A549 (cell line): ENCODE data around the gene PYGB. TPM values are rescaled to one million over a fixed set of nuclear protein-coding genes. Genes with fewer than 3 reads are reported as not detected.
A peak's percentile ranks its signal among the peaks of the same experiment; 100 is the strongest.

Experiments
- ATAC-seq, 2 experiments: fragments of 200-7000 bp in 1 of 2; fragments of >200 bp in 1 of 2; cut with Nextera tagmentation in 1 of 2; cut with Tn5 transposase in 1 of 2; 3 replicates each; pipeline versions ENCODE4 v1.8.0 to v1.9.1; 2018 to 2020; ENCODE audit warnings: mild to moderate bottlenecking in 1 of 2, moderate library complexity in 1 of 2
- CTCF ChIA-PET: fragments of 300-600 bp; sonication (Branson Sonifier 250); formaldehyde crosslinking; extraction: SDS; loops from one replicate; lab custom pipeline; 2021; ENCODE audit warnings: antibody characterized with exemption, inconsistent platforms; lab: Yijun Ruan, JAX
- POLR2A ChIA-PET: fragments of 350-600 bp; formaldehyde crosslinking; extraction: SDS; loops from one replicate; lab custom pipeline; 2021; ENCODE audit warnings: antibody characterized with exemption, inconsistent platforms; lab: Yijun Ruan, JAX
- DNase-seq, 2 experiments: peaks; one replicate each; pipeline versions ENCODE4 v3.0.0 to v3.0.0-alpha.2; 2011 to 2016; ENCODE audit warnings: low read depth in 1 of 2, low spot score in 1 of 2
- FAIRE-seq: peaks from 2 replicates; lab custom pipeline; 2011; peaks lifted over from hg19 to GRCh38; lab: Jason Lieb, UNC
- H3K27ac ChIP-seq, 2 experiments: fragments of >200 bp; sonication (Bioruptor Twin); formaldehyde crosslinking; 3 replicates each; pipeline ENCODE4 v1.5.1; 2016 to 2017
- H3K4me1 ChIP-seq: fragments of >200 bp; sonication (Bioruptor Twin); formaldehyde crosslinking; 3 replicates; pipeline ENCODE4 v1.6.1; 2016
- H3K4me2 ChIP-seq: fragments of >200 bp; sonication (Bioruptor Twin); formaldehyde crosslinking; 3 replicates; pipeline ENCODE4 v1.6.1; 2016
- H3K4me3 ChIP-seq: fragments of >200 bp; sonication (Bioruptor Twin); formaldehyde crosslinking; 3 replicates; pipeline ENCODE4 v1.5.1; 2016
- H3K9me3 ChIP-seq: fragments of >200 bp; sonication (Bioruptor Twin); formaldehyde crosslinking; 3 replicates; pipeline ENCODE4 v1.6.1; 2016
- BHLHE40 ChIP-seq: IDR thresholded peaks from 2 replicates; pipeline ENCODE4 v1.6.1; 2012; ENCODE audit warnings: low read depth, low read length, inconsistent platforms
- CBX2 ChIP-seq: fragments of 200-600 bp; sonication (generic); IDR thresholded peaks from 2 replicates; pipeline ENCODE4 v1.6.1; 2016; ENCODE audit warnings: low read depth, mild to moderate bottlenecking, borderline replicate concordance
- EHF ChIP-seq: fragments of 250-450 bp; sonication (Bioruptor Pico); IDR thresholded peaks from 2 replicates; pipeline ENCODE4 v1.5.0; 2020; ENCODE audit warnings: mild to moderate bottlenecking
- FOSL2 ChIP-seq, 2 experiments: fragments of 450-650 bp in 1 of 2; fragments of >200 bp in 1 of 2; sonication (Bioruptor Twin) in 1 of 2; formaldehyde crosslinking; IDR thresholded peaks; 2 replicates each; pipeline versions ENCODE4 v1.5.0 to v1.6.1; 2016 to 2020; ENCODE audit warnings: mild to moderate bottlenecking in 1 of 2, moderate library complexity in 1 of 2
- HEYL ChIP-seq: fragments of 250-450 bp; sonication (Bioruptor Pico); IDR thresholded peaks from 2 replicates; pipeline ENCODE4 v1.8.0; 2021; ENCODE audit warnings: mild to moderate bottlenecking, moderate library complexity
- HOXA7 ChIP-seq: fragments of 250-450 bp; sonication (Bioruptor Pico); IDR thresholded peaks from 2 replicates; pipeline ENCODE4 v1.5.0; 2020; ENCODE audit warnings: mild to moderate bottlenecking, moderate library complexity
- HOXB5 ChIP-seq: fragments of 250-450 bp; sonication (Bioruptor Pico); IDR thresholded peaks from 2 replicates; pipeline ENCODE4 v1.5.0; 2020; ENCODE audit warnings: mild to moderate bottlenecking, moderate library complexity
- KDM5A ChIP-seq: fragments of 200-600 bp; sonication (generic); IDR thresholded peaks from 2 replicates; pipeline ENCODE4 v1.6.1; 2016; ENCODE audit warnings: antibody characterized with exemption, mild to moderate bottlenecking
- MAZ ChIP-seq: fragments of 150-350 bp; IDR thresholded peaks from 2 replicates; pipeline ENCODE4 v1.6.1; 2014; ENCODE audit warnings: antibody characterized with exemption, low read depth, low read length, borderline replicate concordance
- NFE2L2 ChIP-seq: fragments of 150-350 bp; conservative IDR thresholded peaks from 2 replicates; pipeline ENCODE4 v1.6.1; 2014; ENCODE audit warnings: low read length
- NPAS2 ChIP-seq: fragments of 250-450 bp; sonication (Bioruptor Pico); IDR thresholded peaks from 2 replicates; pipeline ENCODE4 v1.8.0; 2022; ENCODE audit warnings: mild to moderate bottlenecking, moderate library complexity, borderline replicate concordance
- NR3C1 ChIP-seq: fragments of >200 bp; sonication (Bioruptor Twin); formaldehyde crosslinking; IDR thresholded peaks from 3 replicates; pipeline ENCODE4 v1.6.1; 2017
- RAD21 ChIP-seq, 2 experiments: fragments of >200 bp in 1 of 2; sonication (Bioruptor Twin) in 1 of 2; formaldehyde crosslinking in 1 of 2; IDR thresholded peaks in 1 of 2; conservative IDR thresholded peaks in 1 of 2; 2 replicates in 1 of 2; 3 replicates in 1 of 2; pipeline ENCODE4 v1.6.1; 2012 to 2018; ENCODE audit warnings: inconsistent platforms in 1 of 2
- TFCP2L1 ChIP-seq: fragments of 250-450 bp; sonication (Bioruptor Pico); IDR thresholded peaks from 2 replicates; pipeline ENCODE4 v1.5.0; 2021; ENCODE audit warnings: mild to moderate bottlenecking
- ZC3H11A ChIP-seq: fragments of 450-650 bp; IDR thresholded peaks from 2 replicates; pipeline ENCODE4 v1.6.1; 2014; ENCODE audit warnings: antibody characterized with exemption, mild to moderate bottlenecking
- ZNF302 ChIP-seq: fragments of 250-450 bp; sonication (Bioruptor Pico); IDR thresholded peaks from 2 replicates; pipeline ENCODE4 v1.9.0; 2021; ENCODE audit warnings: inconsistent platforms, mild to moderate bottlenecking, moderate library complexity
- WGBS: methylation state at CpG from one replicate; pipeline ENCODE4 v1.1.6; 2017; ENCODE audit errors: missing lambda C conversion rate; 5-methylcytosine and 5-hydroxymethylcytosine counted together
- polyA plus RNA-seq, 4 experiments: library from polyadenylated mRNA; depleted of rRNA in 3 of 4; stranded (reverse); fragments of >200 nt; fragmentation: RNase III in 1 of 4; extraction: RNeasy Plus Mini Kit Qiagen cat#74134 plus additional on column Dnase treatment in 1 of 4; gene quantifications; 2 replicates in 3 of 4; 3 replicates in 1 of 4; pipeline ENCODE4 v1.2.3, GENCODE V29; 2011 to 2017
- TF ChIP-seq, protein P1 (sequence below): fragments of >200 bp; sonication (Bioruptor Twin); formaldehyde crosslinking; IDR thresholded peaks from 3 replicates; pipeline ENCODE4 v1.5.1; 2016
- TF ChIP-seq, protein P2 (sequence below): IDR thresholded peaks from 2 replicates; pipeline ENCODE4 v1.6.1; 2012; ENCODE audit warnings: low read depth, borderline replicate concordance
- TF ChIP-seq, protein P3 (sequence below): fragments of 150-350 bp; IDR thresholded peaks from 2 replicates; pipeline ENCODE4 v1.6.1; 2014; ENCODE audit warnings: low read depth, mild to moderate bottlenecking, low read length
- TF ChIP-seq, protein P4 (sequence below): fragments of >200 bp; sonication (Bioruptor Twin); formaldehyde crosslinking; IDR thresholded peaks from 2 replicates; pipeline ENCODE4 v1.6.1; 2016
- TF ChIP-seq, protein P5 (sequence below): fragments of >200 bp; sonication (Bioruptor Twin); formaldehyde crosslinking; IDR thresholded peaks from 3 replicates; pipeline ENCODE4 v1.6.1; 2016
- TF ChIP-seq, protein P6 (sequence below): IDR thresholded peaks from 2 replicates; pipeline ENCODE4 v1.6.1; 2012

The PYGB gene
- polyA plus RNA-seq, 2 of the 4 experiments (the other 2 are of a cell fraction) = 93.2 to 100 TPM

DNA sequence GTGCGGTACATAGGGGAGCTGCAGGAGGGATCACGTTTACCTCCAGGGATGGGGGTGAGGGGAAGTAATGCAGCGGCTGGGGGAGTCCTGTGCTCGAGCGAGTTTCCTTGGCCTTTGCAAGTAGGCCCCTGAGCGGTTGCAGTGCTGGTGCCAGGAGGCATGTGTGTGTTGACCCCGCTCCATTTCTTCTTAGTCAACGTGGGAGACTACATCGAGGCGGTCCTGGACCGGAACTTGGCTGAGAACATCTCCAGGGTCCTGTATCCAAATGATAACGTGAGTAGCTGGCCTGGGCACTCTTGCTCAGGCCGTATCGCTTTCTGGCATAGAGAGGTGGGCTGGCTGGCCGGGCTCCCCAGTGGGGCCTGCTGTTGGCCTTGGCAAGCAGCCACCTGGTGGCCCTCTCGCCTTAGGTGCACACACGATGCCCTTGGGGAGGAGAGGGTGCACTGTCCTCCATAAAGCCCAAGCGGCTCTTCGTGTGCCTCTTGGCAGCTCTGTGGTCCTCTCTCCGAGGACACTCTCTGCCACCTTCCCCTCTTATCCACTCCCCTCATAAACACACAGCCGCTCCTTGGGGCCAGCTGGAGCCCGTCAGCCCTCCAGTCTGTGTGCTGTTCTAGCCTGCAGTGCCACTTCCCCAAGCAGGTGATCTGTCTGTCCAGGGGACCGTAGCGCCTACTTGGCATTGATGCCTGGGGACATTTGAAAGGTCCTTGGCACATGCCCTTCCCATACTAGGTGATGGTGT is 29.3 kb downstream of the PYGB start (continued):
- TF ChIP-seq, protein P1, sequence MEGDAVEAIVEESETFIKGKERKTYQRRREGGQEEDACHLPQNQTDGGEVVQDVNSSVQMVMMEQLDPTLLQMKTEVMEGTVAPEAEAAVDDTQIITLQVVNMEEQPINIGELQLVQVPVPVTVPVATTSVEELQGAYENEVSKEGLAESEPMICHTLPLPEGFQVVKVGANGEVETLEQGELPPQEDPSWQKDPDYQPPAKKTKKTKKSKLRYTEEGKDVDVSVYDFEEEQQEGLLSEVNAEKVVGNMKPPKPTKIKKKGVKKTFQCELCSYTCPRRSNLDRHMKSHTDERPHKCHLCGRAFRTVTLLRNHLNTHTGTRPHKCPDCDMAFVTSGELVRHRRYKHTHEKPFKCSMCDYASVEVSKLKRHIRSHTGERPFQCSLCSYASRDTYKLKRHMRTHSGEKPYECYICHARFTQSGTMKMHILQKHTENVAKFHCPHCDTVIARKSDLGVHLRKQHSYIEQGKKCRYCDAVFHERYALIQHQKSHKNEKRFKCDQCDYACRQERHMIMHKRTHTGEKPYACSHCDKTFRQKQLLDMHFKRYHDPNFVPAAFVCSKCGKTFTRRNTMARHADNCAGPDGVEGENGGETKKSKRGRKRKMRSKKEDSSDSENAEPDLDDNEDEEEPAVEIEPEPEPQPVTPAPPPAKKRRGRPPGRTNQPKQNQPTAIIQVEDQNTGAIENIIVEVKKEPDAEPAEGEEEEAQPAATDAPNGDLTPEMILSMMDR = no peak
- no peak for TF ChIP-seq RAD21 (conservative IDR thresholded peaks at IDR 0.05 in 1 of 2, IDR thresholded peaks at IDR 0.05 in 1 of 2)
- TF ChIP-seq, protein P2, sequence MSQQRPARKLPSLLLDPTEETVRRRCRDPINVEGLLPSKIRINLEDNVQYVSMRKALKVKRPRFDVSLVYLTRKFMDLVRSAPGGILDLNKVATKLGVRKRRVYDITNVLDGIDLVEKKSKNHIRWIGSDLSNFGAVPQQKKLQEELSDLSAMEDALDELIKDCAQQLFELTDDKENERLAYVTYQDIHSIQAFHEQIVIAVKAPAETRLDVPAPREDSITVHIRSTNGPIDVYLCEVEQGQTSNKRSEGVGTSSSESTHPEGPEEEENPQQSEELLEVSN = no peak
- no peak for TF ChIP-seq MAZ
- TF ChIP-seq CBX2 = no peak
- no peak for TF ChIP-seq NFE2L2
- TF ChIP-seq, all 56 proteins: peak for 0

DNA sequence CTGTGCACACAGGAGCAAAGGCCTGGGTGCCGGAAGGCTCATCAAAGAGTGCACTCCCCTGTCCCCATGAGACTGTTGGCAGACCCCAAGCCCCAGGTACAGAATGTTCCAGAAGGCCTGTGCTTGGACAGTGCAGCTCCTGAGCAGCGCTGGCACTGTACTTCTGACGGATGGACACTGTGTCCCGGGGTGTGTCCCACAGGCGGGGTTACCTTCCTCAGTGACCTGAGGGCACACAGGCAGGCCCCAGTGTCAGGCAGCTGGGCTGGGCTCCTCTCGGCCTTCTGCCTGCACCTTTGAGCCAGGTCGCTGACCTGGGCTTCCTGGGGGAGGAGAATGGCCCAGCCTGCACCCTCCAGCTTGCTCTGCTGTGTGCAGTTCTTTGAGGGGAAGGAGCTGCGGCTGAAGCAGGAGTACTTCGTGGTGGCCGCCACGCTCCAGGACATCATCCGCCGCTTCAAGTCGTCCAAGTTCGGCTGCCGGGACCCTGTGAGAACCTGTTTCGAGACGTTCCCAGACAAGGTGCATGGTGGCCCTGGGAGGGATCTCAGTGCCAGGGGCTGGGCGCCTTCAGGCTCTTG is 30.1 kb downstream of the PYGB start:
- no peak for ATAC-seq
- Histone ChIP-seq H3K27ac (peak overlapping the region in 1 of 2 experiments; percentile 64; a peak in 1 of 6 replicates), H3K9me3 (no peaks in the 10 kb centered on the region), H3K4me1 (no peaks in the 10 kb centered on the region; the same call in 2 of the 3 replicates), H3K4me3 (no peak overlapping the region), H3K4me2 (no peak overlapping the region; the same call in 2 of the 3 replicates)
- ChIA-PET POLR2A (no interaction called here), CTCF (interaction anchor here (0.8 to 8.6 kb wide), 3 partner anchors 17 to 31 kb away, joined by 3 to 42 read pairs (median 5); partner anchors contain the start of gene PYGB)
- no peak for DNase-seq
- 90% methylated on average over 14 of the region's 19 CpGs for WGBS
- TF ChIP-seq NPAS2 (CRISPR knock-in tag) (no peak), CBX2 (no peak), FOSL2 (IDR thresholded peaks at IDR 0.05) (no peak), FOSL2 (CRISPR knock-in tag; IDR thresholded peaks at IDR 0.05) (no peak), NR3C1 (no peak), HEYL (CRISPR knock-in tag) (no peak)
- TF ChIP-seq, protein P3, sequence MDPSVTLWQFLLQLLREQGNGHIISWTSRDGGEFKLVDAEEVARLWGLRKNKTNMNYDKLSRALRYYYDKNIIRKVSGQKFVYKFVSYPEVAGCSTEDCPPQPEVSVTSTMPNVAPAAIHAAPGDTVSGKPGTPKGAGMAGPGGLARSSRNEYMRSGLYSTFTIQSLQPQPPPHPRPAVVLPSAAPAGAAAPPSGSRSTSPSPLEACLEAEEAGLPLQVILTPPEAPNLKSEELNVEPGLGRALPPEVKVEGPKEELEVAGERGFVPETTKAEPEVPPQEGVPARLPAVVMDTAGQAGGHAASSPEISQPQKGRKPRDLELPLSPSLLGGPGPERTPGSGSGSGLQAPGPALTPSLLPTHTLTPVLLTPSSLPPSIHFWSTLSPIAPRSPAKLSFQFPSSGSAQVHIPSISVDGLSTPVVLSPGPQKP = no peak
- no peak for FAIRE-seq

DNA sequence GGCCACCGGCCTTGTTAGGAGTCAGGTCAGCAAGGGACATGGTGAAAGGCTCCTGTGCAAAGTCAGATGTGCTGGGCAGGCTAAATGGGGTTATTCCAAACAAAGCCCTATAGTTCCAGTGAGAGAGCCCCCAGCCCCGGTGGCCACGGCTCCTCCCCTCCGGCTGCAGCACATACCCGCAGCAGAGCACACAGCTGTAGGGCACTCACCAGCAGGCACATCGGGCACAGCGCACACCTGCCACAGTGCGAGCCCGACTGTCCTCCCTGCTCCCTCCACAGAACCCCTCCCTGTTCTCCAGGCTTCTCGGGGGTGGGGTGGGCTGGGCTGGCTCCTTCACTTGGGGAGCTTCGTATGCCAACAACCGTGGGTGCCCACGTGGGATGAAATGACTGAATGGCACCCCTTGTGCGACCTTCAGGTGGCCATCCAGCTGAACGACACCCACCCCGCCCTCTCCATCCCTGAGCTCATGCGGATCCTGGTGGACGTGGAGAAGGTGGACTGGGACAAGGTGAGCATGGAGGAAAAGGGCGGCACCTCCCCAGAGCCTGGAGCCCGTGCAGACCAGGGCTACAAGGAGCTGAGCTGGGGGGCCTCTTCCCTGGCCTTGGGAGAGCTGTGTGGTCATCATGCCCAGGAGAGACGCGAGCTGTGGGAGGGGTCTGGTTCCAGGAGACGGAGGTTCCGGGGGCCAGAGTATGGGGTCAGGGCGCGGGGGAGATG is 30.9 kb downstream of the PYGB start:
- H3K27ac ChIP-seq = peak overlapping the region in 1 of 2 experiments; percentile 64; a peak in 1 of 6 replicates
- CTCF ChIA-PET = interaction anchor here (0.6 to 8.6 kb wide), 5 partner anchors 16 to 105 kb away, joined by 3 to 42 read pairs (median 3); partner anchors contain the start of gene PYGB

More for the DNA sequence above, 30.9 kb downstream of the PYGB start:
- no peak overlapping the region for H3K4me2 ChIP-seq
- H3K4me1 ChIP-seq = no peaks in the 10 kb centered on the region; the same call in 2 of the 3 replicates
- WGBS = 89% methylated on average over 26 of the region's 26 CpGs
- POLR2A ChIA-PET = no interaction called here
- DNase-seq (no peak), FAIRE-seq (no peak), ATAC-seq (no peak)
- H3K9me3 ChIP-seq = no peaks in the 10 kb centered on the region
- no peak overlapping the region for H3K4me3 ChIP-seq
- TF ChIP-seq NR3C1 (no peak), NPAS2 (CRISPR knock-in tag) (no peak), ZC3H11A (no peak), MAZ (no peak), HOXA7 (CRISPR knock-in tag) (no peak), HEYL (CRISPR knock-in tag) (no peak), EHF (no peak), CBX2 (no peak), KDM5A (no peak), ZNF302 (CRISPR knock-in tag) (no peak), BHLHE40 (no peak), TFCP2L1 (no peak), HOXB5 (CRISPR knock-in tag) (no peak)
- TF ChIP-seq, protein P2 = no peak
- TF ChIP-seq, protein P3 = no peak
- TF ChIP-seq, protein P4, sequence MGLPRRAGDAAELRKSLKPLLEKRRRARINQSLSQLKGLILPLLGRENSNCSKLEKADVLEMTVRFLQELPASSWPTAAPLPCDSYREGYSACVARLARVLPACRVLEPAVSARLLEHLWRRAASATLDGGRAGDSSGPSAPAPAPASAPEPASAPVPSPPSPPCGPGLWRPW = no peak
- TF ChIP-seq, protein P5, sequence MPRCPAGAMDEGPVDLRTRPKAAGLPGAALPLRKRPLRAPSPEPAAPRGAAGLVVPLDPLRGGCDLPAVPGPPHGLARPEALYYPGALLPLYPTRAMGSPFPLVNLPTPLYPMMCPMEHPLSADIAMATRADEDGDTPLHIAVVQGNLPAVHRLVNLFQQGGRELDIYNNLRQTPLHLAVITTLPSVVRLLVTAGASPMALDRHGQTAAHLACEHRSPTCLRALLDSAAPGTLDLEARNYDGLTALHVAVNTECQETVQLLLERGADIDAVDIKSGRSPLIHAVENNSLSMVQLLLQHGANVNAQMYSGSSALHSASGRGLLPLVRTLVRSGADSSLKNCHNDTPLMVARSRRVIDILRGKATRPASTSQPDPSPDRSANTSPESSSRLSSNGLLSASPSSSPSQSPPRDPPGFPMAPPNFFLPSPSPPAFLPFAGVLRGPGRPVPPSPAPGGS = no peak
- TF ChIP-seq, protein P6, sequence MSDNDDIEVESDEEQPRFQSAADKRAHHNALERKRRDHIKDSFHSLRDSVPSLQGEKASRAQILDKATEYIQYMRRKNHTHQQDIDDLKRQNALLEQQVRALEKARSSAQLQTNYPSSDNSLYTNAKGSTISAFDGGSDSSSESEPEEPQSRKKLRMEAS = no peak
